Endodermal cell (in vitro differentiated cells): ENCODE data around the gene ANP32A. TPM values are rescaled to one million over a fixed set of nuclear protein-coding genes. Genes with fewer than 3 reads are reported as not detected.
A peak's percentile ranks its signal among the peaks of the same experiment; 100 is the strongest.

Experiments
- DNase-seq: peaks from one replicate; pipeline ENCODE4 v3.0.0-alpha.2; 2017
- H3K27ac ChIP-seq: 2 replicates; pipeline ENCODE4 v1.5.1; 2013; ENCODE audit warnings: mild to moderate bottlenecking, low read depth, low read length, moderate library complexity
- H3K27me3 ChIP-seq: 2 replicates; pipeline ENCODE4 v1.6.1; 2013; ENCODE audit warnings: mild to moderate bottlenecking, low read length, moderate library complexity; ENCODE audit not compliant: insufficient read depth, control insufficient read depth, poor library complexity, severe bottlenecking
- H3K36me3 ChIP-seq: 2 replicates; pipeline ENCODE4 v1.7.0; 2013; ENCODE audit warnings: mild to moderate bottlenecking, low read length, moderate library complexity; ENCODE audit not compliant: control insufficient read depth, insufficient read depth
- H3K4me1 ChIP-seq: one replicate; pipeline ENCODE4 v1.7.0; 2013; ENCODE audit warnings: low read length; ENCODE audit not compliant: control insufficient read depth, insufficient read depth
- H3K4me3 ChIP-seq: 2 replicates; pipeline ENCODE4 v1.5.1; 2013; ENCODE audit warnings: mild to moderate bottlenecking, low read length, moderate library complexity
- H3K9ac ChIP-seq: 2 replicates; pipeline ENCODE4 v1.6.1; 2013; ENCODE audit warnings: mild to moderate bottlenecking, low read length, moderate library complexity; ENCODE audit not compliant: poor library complexity, severe bottlenecking; ENCODE audit errors: extremely low read depth
- H3K9me3 ChIP-seq: 2 replicates; pipeline ENCODE4 v1.6.1; 2013; ENCODE audit warnings: mild to moderate bottlenecking, low read length, moderate library complexity; ENCODE audit not compliant: control insufficient read depth
- H3K27ac Mint-ChIP-seq: 2 replicates; pipeline ENCODE4 v1.8.0; 2020; ENCODE audit warnings: mixed read lengths
- H3K27me3 Mint-ChIP-seq: 2 replicates; pipeline ENCODE4 v1.8.0; 2021; ENCODE audit warnings: mild to moderate bottlenecking, mixed read lengths; ENCODE audit not compliant: insufficient read depth
- H3K36me3 Mint-ChIP-seq: 2 replicates; pipeline ENCODE4 v1.8.0; 2020; ENCODE audit warnings: low read depth, mixed read lengths
- H3K4me1 Mint-ChIP-seq: 2 replicates; pipeline ENCODE4 v1.8.0; 2020; ENCODE audit warnings: mixed read lengths
- H3K4me3 Mint-ChIP-seq: 2 replicates; pipeline ENCODE4 v1.8.0; 2020; ENCODE audit warnings: mild to moderate bottlenecking, moderate library complexity, mixed read lengths
- H3K9me3 Mint-ChIP-seq: 2 replicates; pipeline ENCODE4 v1.8.0; 2020; ENCODE audit warnings: mild to moderate bottlenecking, mixed read lengths
- WGBS, 2 experiments: methylation state at CpG; one replicate each; pipeline versions ENCODE4 v1.1.5 to v1.1.7; 2013; ENCODE audit warnings: missing lambda C conversion rate in 2 of 2, mixed read lengths in 1 of 2; ENCODE audit not compliant: insufficient coverage in 1 of 2, insufficient read length in 1 of 2; 5-methylcytosine and 5-hydroxymethylcytosine counted together
- total RNA-seq, 2 donors: library from RNA; stranded (reverse); fragmentation: NEBNext Ultra II Directional in 1 of 2; extraction: Animal tissue kit (Norgen Biotek cat#: 25700) in 1 of 2; gene quantifications; 2 replicates in 1 of 2; 3 replicates in 1 of 2; pipeline ENCODE4 v1.2.1, GENCODE V29; 2021
- TF ChIP-seq, protein P1 (sequence below): fragments of 200-600 bp; sonication (generic); conservative IDR thresholded peaks from 2 replicates; pipeline ENCODE4 v1.5.0; 2021; ENCODE audit warnings: antibody characterized with exemption, mild to moderate bottlenecking

Gene ANP32A
- total RNA-seq, 2 donors from 2014 or later, result 346 to 385 TPM

DNA sequence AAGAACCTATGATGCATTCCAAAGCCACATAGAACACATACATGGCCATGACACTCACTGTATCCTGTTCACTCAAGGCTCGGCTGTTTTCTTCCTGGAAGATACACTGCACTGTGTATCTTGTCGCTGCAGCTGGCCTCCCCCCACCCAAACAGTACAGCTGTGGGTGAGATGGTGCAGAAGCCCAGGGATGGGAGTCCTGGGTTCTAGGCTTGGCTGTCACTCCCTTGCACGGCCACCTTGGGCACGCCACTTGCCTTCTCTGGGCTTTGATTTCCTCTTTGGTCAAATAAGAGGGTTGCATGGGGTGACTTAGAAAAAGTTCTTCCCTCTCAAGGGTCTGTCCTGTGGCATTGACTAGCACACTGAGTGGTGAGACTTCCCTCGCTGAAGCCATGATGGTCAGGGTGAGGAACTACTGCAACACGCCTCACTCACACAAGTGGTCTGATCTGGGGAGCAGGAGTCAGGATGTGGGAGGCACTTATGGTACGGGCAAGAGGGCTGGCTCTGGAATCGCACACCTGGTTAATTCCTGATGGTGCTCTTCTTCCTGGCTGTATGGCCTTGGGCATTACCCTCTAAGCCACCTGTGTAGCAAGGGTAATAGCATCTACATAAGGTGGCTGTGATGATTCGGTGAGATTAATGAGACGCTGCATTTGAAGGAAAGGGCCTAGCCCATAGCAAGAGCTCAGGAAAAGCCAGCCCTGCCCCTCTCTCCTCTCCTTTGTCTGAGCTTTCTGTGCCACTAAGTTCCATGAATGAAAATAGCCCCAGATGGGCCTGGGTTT, 44.0 kb downstream of the ANP32A start:
- Mint-ChIP-seq H3K27ac (peak overlapping the region; percentile 33), H3K27me3 (peaks cover 3% of the 10 kb centered on the region)
- no peak overlapping the region for H3K4me3 ChIP-seq

DNA sequence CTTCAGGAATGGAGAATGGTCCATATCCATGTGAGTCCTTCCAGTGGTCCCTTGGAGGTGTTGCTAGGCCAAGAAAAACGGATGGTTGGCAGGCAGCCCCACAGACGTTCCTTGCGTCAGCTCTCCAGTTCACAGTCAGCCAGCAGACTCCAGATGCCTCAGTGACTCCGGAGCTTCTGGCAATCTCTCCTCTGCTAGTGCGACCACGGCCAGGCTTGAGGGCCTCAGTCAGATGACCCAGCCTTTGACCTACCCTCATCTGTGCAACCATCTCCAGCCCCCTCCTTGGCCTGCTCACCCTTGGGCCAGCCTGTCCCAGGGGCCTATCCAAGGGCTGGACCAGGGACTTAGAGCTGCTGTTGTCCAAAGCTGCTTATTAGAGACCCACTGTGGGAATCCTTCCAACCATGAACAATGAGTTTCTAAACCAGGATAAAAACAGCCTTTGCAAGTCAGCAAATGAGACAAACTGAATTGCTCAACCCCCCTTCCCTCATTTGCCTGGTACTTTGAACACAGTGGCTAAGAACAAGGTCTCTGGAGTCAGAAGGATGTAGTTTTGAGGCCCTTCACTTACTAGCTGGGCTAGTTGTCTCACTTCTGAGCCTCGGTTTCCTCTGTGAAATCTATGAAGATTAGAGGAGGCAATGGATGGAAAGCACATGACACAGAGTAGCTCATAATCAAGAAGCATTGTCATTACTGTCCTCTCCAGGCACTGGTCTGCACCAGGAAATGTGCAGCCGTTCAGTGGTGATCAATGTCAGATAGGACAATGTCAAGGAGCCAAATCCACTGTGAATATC, 44.8 kb downstream of the ANP32A start:
- peaks cover 43% of the 10 kb centered on the region for H3K36me3 ChIP-seq
- no peaks in the 10 kb centered on the region for H3K9me3 ChIP-seq
- no peak for DNase-seq
- Mint-ChIP-seq H3K9me3 (no peaks in the 10 kb centered on the region), H3K36me3 (peaks cover 31% of the 10 kb centered on the region), H3K27ac (no peak overlapping the region), H3K4me1 (no peaks in the 10 kb centered on the region), H3K27me3 (peaks cover 3% of the 10 kb centered on the region), H3K4me3 (no peak overlapping the region)
- 92 to 93% methylated on average over 6 to 8 of the region's 8 CpGs for WGBS, 2 experiments
- no peak overlapping the region for H3K4me3 ChIP-seq
- no peak overlapping the region for H3K9ac ChIP-seq
- H3K4me1 ChIP-seq, result no peaks in the 10 kb centered on the region
- TF ChIP-seq, protein P1, sequence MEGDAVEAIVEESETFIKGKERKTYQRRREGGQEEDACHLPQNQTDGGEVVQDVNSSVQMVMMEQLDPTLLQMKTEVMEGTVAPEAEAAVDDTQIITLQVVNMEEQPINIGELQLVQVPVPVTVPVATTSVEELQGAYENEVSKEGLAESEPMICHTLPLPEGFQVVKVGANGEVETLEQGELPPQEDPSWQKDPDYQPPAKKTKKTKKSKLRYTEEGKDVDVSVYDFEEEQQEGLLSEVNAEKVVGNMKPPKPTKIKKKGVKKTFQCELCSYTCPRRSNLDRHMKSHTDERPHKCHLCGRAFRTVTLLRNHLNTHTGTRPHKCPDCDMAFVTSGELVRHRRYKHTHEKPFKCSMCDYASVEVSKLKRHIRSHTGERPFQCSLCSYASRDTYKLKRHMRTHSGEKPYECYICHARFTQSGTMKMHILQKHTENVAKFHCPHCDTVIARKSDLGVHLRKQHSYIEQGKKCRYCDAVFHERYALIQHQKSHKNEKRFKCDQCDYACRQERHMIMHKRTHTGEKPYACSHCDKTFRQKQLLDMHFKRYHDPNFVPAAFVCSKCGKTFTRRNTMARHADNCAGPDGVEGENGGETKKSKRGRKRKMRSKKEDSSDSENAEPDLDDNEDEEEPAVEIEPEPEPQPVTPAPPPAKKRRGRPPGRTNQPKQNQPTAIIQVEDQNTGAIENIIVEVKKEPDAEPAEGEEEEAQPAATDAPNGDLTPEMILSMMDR, result no peak
- no peaks in the 10 kb centered on the region for H3K27me3 ChIP-seq
- H3K27ac ChIP-seq, result no peak overlapping the region

More for the DNA sequence above, 44.0 kb downstream of the ANP32A start:
- peaks cover 51% of the 10 kb centered on the region for H3K36me3 ChIP-seq
- H3K9me3 ChIP-seq, result no peaks in the 10 kb centered on the region
- DNase-seq, result no peak
- no peak overlapping the region for H3K27ac ChIP-seq
- 94 to 96% methylated on average over 5 to 10 of the region's 10 CpGs for WGBS, 2 experiments
- H3K4me1 Mint-ChIP-seq, result peaks cover under 1% of the 10 kb centered on the region
- TF ChIP-seq, protein P1, result no peak
- no peak overlapping the region for H3K4me3 Mint-ChIP-seq
- H3K9ac ChIP-seq, result no peak overlapping the region
- H3K27me3 ChIP-seq, result no peaks in the 10 kb centered on the region
- H3K4me1 ChIP-seq, result no peaks in the 10 kb centered on the region
- H3K9me3 Mint-ChIP-seq, result no peaks in the 10 kb centered on the region
- peaks cover 34% of the 10 kb centered on the region for H3K36me3 Mint-ChIP-seq

DNA sequence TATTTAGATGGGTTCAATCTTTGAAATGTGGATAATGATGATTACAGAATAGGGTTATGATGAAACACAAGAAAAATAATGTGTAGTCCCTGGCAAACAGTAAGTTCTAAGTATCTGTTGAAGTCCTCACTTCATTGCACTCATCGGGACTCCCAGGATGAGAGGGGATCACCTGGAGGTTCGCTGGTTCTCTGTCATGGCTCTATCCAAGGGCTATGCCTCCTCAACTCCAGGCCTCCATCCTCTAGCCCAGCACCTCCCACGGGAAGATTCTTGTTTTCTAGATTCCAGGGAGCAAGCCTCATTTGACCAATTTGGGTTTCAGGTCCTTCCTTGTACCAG, 45.5 kb downstream of the ANP32A start:
- peaks cover 36% of the 10 kb centered on the region for H3K36me3 ChIP-seq
- Mint-ChIP-seq H3K36me3 (peaks cover 25% of the 10 kb centered on the region), H3K27ac (no peak overlapping the region), H3K4me1 (no peaks in the 10 kb centered on the region), H3K4me3 (no peak overlapping the region), H3K9me3 (no peaks in the 10 kb centered on the region), H3K27me3 (peaks cover 3% of the 10 kb centered on the region)
- no peak overlapping the region for H3K4me3 ChIP-seq
- no peak overlapping the region for H3K27ac ChIP-seq
- TF ChIP-seq, protein P1, result no peak
- no peaks in the 10 kb centered on the region for H3K4me1 ChIP-seq
- DNase-seq, result no peak
- no peaks in the 10 kb centered on the region for H3K27me3 ChIP-seq
- no peak overlapping the region for H3K9ac ChIP-seq
- H3K9me3 ChIP-seq, result no peaks in the 10 kb centered on the region
- 94 to 96% methylated on average over 3 of the region's 3 CpGs for WGBS, 2 experiments
